ENCODE results near the gene HCST.

Gene HCST

DNA sequence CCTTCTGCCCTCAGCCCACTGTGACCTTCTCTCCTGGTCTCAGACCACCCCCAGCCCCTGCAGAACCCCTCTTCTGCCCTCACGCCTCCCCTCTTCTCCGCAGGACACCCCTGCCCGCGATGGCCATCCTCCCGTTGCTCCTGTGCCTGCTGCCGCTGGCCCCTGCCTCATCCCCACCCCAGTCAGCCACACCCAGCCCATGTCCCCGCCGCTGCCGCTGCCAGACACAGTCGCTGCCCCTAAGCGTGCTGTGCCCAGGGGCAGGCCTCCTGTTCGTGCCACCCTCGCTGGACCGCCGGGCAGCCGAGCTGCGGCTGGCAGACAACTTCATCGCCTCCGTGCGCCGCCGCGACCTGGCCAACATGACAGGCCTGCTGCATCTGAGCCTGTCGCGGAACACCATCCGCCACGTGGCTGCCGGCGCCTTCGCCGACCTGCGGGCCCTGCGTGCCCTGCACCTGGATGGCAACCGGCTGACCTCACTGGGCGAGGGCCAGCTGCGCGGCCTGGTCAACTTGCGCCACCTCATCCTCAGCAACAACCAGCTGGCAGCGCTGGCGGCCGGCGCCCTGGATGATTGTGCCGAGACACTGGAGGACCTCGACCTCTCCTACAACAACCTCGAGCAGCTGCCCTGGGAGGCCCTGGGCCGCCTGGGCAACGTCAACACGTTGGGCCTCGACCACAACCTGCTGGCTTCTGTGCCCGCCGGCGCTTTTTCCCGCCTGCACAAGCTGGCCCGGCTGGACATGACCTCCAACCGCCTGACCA is 37.2 kb downstream of the HCST start:
- no peak for DNase-seq

DNA sequence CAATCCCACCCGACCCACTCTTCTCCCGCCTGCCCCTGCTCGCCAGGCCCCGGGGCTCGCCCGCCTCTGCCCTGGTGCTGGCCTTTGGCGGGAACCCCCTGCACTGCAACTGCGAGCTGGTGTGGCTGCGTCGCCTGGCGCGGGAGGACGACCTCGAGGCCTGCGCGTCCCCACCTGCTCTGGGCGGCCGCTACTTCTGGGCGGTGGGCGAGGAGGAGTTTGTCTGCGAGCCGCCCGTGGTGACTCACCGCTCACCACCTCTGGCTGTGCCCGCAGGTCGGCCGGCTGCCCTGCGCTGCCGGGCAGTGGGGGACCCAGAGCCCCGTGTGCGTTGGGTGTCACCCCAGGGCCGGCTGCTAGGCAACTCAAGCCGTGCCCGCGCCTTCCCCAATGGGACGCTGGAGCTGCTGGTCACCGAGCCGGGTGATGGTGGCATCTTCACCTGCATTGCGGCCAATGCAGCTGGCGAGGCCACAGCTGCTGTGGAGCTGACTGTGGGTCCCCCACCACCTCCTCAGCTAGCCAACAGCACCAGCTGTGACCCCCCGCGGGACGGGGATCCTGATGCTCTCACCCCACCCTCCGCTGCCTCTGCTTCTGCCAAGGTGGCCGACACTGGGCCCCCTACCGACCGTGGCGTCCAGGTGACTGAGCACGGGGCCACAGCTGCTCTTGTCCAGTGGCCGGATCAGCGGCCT is 37.9 kb downstream of the HCST start:
- no peak for DNase-seq

DNA sequence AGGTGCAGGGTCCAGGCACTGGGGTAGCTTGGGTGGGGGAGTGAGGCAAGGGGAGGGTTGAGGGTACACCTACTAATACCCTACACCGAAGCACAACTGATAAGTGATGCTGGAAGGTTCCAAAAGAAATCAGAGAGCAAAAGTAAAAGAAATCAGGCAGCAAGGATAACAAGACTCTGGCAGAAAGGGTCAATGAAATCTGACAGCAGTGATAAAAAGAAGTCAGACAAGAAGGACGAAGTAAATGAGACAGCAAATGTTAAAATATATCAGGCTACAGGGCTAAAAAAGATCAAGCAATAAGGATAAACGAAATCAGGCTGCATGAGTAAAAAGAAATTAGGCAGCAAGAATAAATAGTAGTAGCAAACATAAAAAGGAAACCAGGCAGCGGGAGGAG is 38.5 kb downstream of the HCST start:
- DNase-seq = no peak

DNA sequence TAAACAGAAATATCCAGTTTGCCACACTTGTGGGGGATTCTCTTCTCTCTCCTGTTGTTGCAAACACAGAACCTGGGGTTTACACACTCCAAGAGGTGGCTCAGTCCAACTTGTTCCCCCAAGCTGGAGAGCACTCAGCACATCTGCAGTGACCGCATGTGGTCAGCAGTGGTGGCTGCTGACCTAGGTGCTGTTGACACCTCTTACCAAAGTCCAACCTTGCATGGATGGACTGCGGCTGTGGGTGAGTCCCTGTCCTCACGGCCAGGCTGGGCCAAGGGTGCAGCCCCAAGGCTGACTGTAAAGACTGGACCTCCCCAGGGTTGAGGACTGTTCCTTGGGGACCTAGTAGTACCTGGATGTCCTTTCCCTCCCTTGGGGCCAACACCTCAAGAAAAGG is 39.9 kb downstream of the HCST start:
- DNase-seq = no peak

DNA sequence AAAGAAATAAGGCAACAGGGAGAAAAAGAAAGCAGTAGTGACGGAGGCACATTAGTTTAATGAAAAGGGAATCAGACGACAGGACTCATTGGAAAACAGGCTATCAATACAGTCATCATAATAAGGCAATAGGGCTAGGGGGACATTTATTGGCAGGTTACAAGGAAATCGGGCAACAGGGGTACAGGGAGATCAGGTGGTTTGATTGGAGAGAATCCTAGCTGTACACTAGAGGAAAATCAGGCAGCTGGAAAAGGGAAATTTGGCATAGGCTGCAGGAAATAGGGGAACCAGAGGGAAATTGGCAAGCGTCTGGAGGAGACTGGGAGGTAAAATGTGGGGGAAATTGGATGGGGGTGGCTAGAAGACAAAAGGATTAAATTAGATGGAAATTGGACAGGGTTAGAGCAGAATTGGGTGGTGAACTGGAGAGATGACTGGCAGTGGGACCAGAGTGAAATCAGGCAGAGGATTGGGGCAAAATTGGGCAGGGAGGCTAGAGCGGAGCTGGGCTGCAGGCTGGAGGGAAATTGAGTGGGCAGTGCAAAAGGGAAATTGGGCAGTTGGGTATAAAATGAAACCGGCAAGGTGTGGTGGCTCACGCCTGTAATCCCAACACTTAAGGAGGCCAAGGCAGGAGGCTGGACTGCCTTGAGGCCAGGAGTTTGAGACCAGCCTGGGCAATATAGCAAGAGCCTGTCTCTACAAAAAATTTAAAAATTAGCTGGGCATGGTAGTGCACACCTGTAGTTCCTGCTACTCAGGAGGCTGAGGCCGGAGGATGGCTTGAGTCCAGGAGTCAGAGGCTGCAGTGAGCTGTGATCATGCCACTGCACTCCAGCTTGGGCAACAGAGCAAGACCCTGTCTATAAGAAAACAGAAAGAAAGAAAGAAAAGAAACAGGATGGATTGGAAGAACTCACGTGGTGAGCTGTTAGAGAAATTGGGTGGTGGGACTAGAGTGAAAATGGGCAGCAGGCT is 41.3 kb downstream of the HCST start:
- DNase-seq = no peak

DNA sequence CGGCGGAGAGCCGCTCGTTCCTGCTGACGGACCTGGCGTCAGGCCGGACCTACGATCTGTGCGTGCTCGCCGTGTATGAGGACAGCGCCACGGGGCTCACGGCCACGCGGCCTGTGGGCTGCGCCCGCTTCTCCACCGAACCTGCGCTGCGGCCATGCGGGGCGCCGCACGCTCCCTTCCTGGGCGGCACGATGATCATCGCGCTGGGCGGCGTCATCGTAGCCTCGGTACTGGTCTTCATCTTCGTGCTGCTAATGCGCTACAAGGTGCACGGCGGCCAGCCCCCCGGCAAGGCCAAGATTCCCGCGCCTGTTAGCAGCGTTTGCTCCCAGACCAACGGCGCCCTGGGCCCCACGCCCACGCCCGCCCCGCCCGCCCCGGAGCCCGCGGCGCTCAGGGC is 42.2 kb downstream of the HCST start:
- DNase-seq = no peak

DNA sequence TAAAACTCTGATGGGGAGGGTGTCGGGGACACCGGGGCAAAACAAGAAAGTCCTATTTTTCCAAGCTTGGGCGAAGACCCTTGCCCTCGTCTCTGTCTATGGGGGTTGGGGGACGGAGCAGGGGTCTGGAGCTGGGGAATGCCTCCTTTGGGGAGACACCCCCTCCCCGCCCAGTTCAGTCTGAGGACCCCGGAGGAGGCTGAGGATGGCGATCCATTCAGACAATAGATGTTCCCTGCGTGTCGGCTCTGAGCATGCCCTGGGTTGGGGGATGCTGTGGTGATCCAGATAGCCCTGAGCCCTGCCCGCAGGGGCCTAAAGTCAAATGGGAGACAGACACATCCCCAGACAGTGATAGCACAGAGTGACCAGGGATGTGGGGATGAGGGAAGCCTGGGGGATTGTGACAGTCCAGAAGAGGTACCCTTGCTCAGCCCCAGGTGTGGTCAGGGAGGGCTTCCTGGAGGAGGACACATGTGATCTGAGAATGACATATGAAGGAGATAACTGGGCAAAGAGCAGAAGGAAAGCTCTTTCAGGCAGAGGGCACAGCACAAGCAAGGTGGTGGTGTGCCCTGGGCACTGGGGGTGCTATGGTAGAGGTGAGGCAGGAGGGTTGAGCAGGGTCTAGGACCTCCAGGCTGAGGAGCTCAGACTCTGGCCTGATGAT is 42.9 kb downstream of the HCST start:
- DNase-seq = no peak

DNA sequence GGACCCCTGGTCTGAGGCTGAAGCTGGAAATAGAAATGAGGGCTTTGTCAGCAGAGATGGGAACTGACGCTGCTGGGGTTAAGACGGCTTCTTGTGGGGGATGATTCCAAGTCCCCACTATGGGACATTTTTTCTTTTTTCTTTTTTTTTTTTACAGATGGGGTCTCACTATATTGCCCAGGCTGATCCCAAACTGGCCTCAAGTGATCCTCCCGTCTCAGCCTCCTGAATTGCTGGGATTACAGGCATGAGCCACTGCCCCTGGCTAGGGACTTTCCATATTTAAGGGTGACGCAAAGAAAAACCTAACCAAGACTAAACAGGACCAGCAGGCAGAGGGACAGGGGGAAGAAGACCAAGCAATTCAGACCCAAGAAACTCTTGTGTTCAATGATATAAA is 43.9 kb downstream of the HCST start:
- DNase-seq = no peak

DNA sequence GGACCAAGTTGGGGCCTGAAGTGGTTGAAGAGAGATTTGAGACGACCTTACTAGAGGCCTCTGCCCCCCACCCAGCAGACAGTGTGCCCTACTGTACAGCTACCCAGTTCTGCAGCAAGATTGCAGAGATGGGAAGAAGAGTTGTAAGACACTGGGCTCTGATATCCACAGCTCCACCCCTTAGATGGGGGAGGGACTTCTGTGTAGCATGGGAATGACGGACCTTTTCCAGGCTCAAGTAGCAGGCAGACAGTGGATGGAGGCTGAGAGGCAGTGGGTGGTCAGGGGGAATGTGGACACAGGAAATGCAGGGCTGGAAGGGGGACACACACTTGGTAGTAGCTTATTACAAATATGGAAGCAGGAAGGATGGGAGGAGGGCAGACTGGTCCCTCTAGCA is 46.8 kb downstream of the HCST start:
- no peak for DNase-seq

Measured in activated CD4-positive, alpha-beta T cell treated with anti-CD3 and anti-CD28 coated beads, Interleukin-2, amount 50 U/mL, for 48 hours (primary cell).